GM20431 (cell line): Measurements from ENCODE around the gene RASA3.
"Not testable (repeated sequence)": the region's sequence is repeated elsewhere in the genome, so short reads cannot be mapped to it uniquely, and the experiment has no call there.

Experiments
- in situ Hi-C: fragments of 300-500 bp; cut with MseI, MboI; formaldehyde crosslinking; loops from one replicate; pipeline ENCODE4 v1.15.0; 2020; ENCODE audit warnings: low sequenced_read_pairs; ENCODE audit not compliant: unreplicated experiment

RASA3 gene

GRCh38 chr13:114089341-114089740, 43.1 kb downstream of the RASA3 start:
- in situ Hi-C loops: no loop called here

- in situ Hi-C loops: no loop called here
These were observed 43.6 kb downstream of the RASA3 start for GRCh38 chr13:114088863-114089262.

- in situ Hi-C loops: no loop called here
These were observed 44.2 kb downstream of the RASA3 start for GRCh38 chr13:114088234-114088633.

- in situ Hi-C loops: no loop called here
These were observed 45.0 kb downstream of the RASA3 start for GRCh38 chr13:114087430-114087829.

- in situ Hi-C loops: no loop called here
These were observed 49.4 kb downstream of the RASA3 start for GRCh38 chr13:114082849-114083645.

- in situ Hi-C loops: no loop called here
These were observed 50.4 kb downstream of the RASA3 start for GRCh38 chr13:114081761-114082681.

- in situ Hi-C loops: no loop called here
These were observed 51.5 kb downstream of the RASA3 start for GRCh38 chr13:114080739-114081561.

- in situ Hi-C loops: no loop called here
These were observed 52.6 kb downstream of the RASA3 start for GRCh38 chr13:114079601-114080536.

- in situ Hi-C loops: no loop called here
These were observed 53.7 kb downstream of the RASA3 start for GRCh38 chr13:114078461-114079451.

GRCh38 chr13:114077933-114078325, 54.5 kb downstream of the RASA3 start:
- in situ Hi-C loops: no loop called here

GRCh38 chr13:114077099-114077932, 55.1 kb downstream of the RASA3 start:
- in situ Hi-C loops: no loop called here

- in situ Hi-C loops: no loop called here
These were observed 55.9 kb downstream of the RASA3 start for GRCh38 chr13:114076329-114077090.

GRCh38 chr13:114075811-114076210, 56.6 kb downstream of the RASA3 start:
- in situ Hi-C loops: not testable (repeated sequence)

GRCh38 chr13:114074671-114075315, 57.6 kb downstream of the RASA3 start:
- in situ Hi-C loops: no loop called here

GRCh38 chr13:114073881-114074612, 58.4 kb downstream of the RASA3 start:
- in situ Hi-C loops: no loop called here
